Liver (tissue), 3 donors: ENCODE measurements around the gene DAZL.

ENCODE experiments used
- CTCF ChIP-seq: fragments of 150-350 bp; IDR thresholded peaks from 2 replicates; pipeline ENCODE4 v1.5.1; 2017; ENCODE audit warnings: improper control_type of control experiment, low read depth, low read length; ENCODE audit not compliant: missing input control
- HNF4G ChIP-seq: IDR thresholded peaks from 2 replicates; pipeline ENCODE4 v1.6.1; 2016; ENCODE audit warnings: antibody characterized with exemption
- MAX ChIP-seq: IDR thresholded peaks from 2 replicates; pipeline ENCODE4 v1.6.1; 2016; ENCODE audit warnings: antibody characterized with exemption
- NR2F2 ChIP-seq: IDR thresholded peaks from 2 replicates; pipeline ENCODE4 v1.6.1; 2016; ENCODE audit warnings: antibody characterized with exemption
- RAD21 ChIP-seq, 2 donors: IDR thresholded peaks; 2 replicates each; pipeline ENCODE4 v1.6.1; 2016; ENCODE audit warnings: antibody characterized with exemption in 2 of 2, mild to moderate bottlenecking in 2 of 2
- REST ChIP-seq: IDR thresholded peaks from 2 replicates; pipeline ENCODE4 v1.6.1; 2016; ENCODE audit warnings: antibody characterized with exemption, mild to moderate bottlenecking
- RXRA ChIP-seq, 2 donors: IDR thresholded peaks; 2 replicates each; pipeline ENCODE4 v1.6.1; 2017 to 2018; ENCODE audit warnings: antibody characterized with exemption in 2 of 2, mild to moderate bottlenecking in 1 of 2
- SP1 ChIP-seq: IDR thresholded peaks from 2 replicates; pipeline ENCODE4 v1.6.1; 2018; ENCODE audit warnings: antibody characterized with exemption, mild to moderate bottlenecking
- TAF1 ChIP-seq: conservative IDR thresholded peaks from 2 replicates; pipeline ENCODE4 v1.6.1; 2016; ENCODE audit warnings: antibody characterized with exemption, mild to moderate bottlenecking
- donor health status: healthy.
- donor health status: healthy.

GRCh38 chr3:16596352-16597032 lies 8.7 kb downstream of the DAZL start:
- TF ChIP-seq CTCF (no peak), REST (no peak), RXRA (IDR thresholded peaks at IDR 0.05) (no peak), NR2F2 (no peak), MAX (no peak), SP1 (no peak), HNF4G (no peak), TAF1 (no peak), RAD21 (IDR thresholded peaks at IDR 0.05) (no peak)
